ENCODE data around the gene PAK5.

Gene PAK5

DNA sequence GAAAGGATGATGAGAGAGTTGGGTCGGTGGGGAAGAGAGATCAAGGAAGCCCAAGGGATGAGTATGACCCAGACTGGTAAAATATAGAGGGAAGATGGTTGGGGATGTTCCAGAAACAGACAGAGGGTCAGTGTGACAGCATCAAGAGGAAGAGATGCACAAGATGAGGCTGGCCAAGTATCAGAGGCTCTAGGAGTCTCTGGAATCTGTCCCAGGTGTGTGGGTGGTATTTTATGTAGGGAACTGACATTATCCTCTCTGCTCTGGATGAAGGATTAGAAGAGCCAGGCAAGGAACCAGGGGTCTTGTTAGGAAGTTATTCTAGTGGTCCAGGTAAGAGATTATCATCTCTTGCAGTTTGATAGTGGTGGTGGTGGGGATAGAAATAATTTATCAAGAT, 3.6 kb downstream of the PAK5 start:
- no peak for DNase-seq (ENCODE audit: low read depth)
- H3K4me1 ChIP-seq (ENCODE audit: control insufficient read depth, insufficient read depth, low read length), result no peaks in the 10 kb centered on the region
- H3K9ac ChIP-seq (ENCODE audit: low read length), result no peak overlapping the region
- no peak overlapping the region for H3K4me3 ChIP-seq (ENCODE audit: low read length)
- no peaks in the 10 kb centered on the region for H3K36me3 ChIP-seq (ENCODE audit: control insufficient read depth, insufficient read depth, low read length, severe bottlenecking)
- H3K9me3 ChIP-seq (ENCODE audit: control insufficient read depth, low read length), result no peaks in the 10 kb centered on the region
- H3K27me3 ChIP-seq (replicated peaks; ENCODE audit: control insufficient read depth, insufficient read depth, low read length), result peaks cover 35% of the 10 kb centered on the region

DNA sequence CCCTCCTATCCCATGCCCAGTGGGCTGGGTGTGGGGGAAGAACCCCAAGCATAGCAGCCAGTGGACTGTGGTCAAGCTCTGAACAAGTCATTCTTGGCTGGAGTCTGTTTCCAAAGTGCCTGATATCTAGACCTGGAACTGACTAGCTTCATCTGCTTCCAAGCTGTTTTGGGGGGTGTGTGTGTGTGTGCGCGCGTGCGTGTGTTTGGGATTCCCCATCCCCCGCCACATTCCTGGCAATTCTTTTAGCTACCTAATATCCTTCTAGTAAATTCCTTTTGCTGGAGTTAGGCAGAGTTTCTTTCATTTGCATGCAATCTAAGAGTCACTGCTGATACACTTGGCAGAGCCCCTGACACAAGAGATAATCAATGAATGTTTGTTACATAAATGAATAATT, 7.8 kb downstream of the PAK5 start:
- no peaks in the 10 kb centered on the region for H3K9me3 ChIP-seq (ENCODE audit: control insufficient read depth, low read length)
- H3K27me3 ChIP-seq (replicated peaks; ENCODE audit: control insufficient read depth, insufficient read depth, low read length), result peaks cover 4% of the 10 kb centered on the region
- no peak for DNase-seq (ENCODE audit: low read depth)
- no peak overlapping the region for H3K9ac ChIP-seq (ENCODE audit: low read length)
- H3K4me1 ChIP-seq (ENCODE audit: control insufficient read depth, insufficient read depth, low read length), result no peaks in the 10 kb centered on the region
- H3K4me3 ChIP-seq (ENCODE audit: low read length), result no peak overlapping the region
- no peaks in the 10 kb centered on the region for H3K36me3 ChIP-seq (ENCODE audit: control insufficient read depth, insufficient read depth, low read length, severe bottlenecking)

DNA sequence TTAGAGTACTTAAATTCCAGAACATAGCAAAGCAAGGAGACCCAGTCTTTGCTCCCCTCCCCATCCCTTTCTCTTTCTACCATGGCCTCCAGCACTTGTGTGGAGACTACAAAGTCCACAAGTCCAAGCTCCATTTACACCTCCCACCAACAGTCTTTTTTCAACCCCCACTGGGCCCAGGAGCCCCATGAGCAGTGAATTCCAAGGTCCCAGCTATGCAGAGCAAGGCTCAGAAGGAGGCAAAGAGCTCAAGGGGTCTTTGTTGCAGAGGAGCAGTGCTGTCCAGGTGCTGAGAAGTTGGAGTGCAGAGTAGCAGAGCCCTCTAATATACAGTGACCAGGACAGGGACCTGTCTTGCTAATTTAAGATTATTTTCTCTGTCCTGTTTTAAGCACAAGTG, 9.0 kb downstream of the PAK5 start:
- DNase-seq (ENCODE audit: low read depth), result no peak
- Histone ChIP-seq H3K9ac (ENCODE audit: low read length) (no peak overlapping the region), H3K4me3 (ENCODE audit: low read length) (no peak overlapping the region), H3K9me3 (ENCODE audit: control insufficient read depth, low read length) (no peaks in the 10 kb centered on the region), H3K27me3 (replicated peaks; ENCODE audit: control insufficient read depth, insufficient read depth, low read length) (no peaks in the 10 kb centered on the region), H3K36me3 (ENCODE audit: control insufficient read depth, insufficient read depth, low read length, severe bottlenecking) (no peaks in the 10 kb centered on the region), H3K4me1 (ENCODE audit: control insufficient read depth, insufficient read depth, low read length) (no peaks in the 10 kb centered on the region)

DNA sequence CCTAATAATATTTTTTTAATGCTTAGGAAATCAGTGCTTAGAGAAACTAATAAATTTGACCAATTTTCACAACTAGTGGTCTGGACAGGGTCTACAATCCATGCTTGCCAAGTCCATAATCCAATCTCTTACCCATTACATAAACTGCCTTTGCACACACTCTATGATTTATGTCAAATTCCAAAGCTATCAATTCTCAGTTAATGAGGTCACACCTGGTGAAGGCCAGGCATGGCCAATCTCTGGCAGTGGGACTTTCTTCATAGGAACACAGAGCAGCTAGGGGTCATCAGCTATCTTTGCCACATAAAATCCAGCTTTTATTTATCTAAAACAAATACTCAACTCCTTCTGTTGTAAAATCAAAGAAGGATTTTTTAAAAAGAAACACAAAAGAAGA, 21.2 kb downstream of the PAK5 start:
- Histone ChIP-seq H3K4me1 (ENCODE audit: control insufficient read depth, insufficient read depth, low read length) (no peaks in the 10 kb centered on the region), H3K9me3 (ENCODE audit: control insufficient read depth, low read length) (no peaks in the 10 kb centered on the region), H3K36me3 (ENCODE audit: control insufficient read depth, insufficient read depth, low read length, severe bottlenecking) (no peaks in the 10 kb centered on the region), H3K4me3 (ENCODE audit: low read length) (no peak overlapping the region), H3K9ac (ENCODE audit: low read length) (no peak overlapping the region), H3K27me3 (replicated peaks; ENCODE audit: control insufficient read depth, insufficient read depth, low read length) (no peaks in the 10 kb centered on the region)
- no peak for DNase-seq (ENCODE audit: low read depth)

DNA sequence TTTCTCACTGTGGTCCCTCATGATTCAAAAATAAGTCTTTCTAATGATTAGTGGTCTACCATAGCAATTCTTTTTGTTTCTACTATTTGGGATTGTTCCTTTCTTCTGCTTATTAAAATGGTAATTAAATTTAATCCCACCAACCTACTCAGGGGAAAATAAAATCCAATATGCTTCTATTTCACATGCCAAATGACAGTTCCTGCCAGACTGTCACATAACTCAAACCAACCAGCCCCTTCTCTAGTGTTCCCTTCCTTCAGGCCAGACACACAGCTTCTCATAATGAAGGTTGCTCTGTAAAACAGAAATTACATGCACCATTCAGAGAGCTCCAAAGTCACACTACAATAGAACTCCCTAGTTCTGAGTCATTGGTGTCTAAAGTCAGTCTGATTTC, 23.2 kb downstream of the PAK5 start:
- Histone ChIP-seq H3K9me3 (ENCODE audit: control insufficient read depth, low read length) (no peaks in the 10 kb centered on the region), H3K4me1 (ENCODE audit: control insufficient read depth, insufficient read depth, low read length) (no peaks in the 10 kb centered on the region), H3K27me3 (replicated peaks; ENCODE audit: control insufficient read depth, insufficient read depth, low read length) (no peaks in the 10 kb centered on the region), H3K36me3 (ENCODE audit: control insufficient read depth, insufficient read depth, low read length, severe bottlenecking) (no peaks in the 10 kb centered on the region), H3K9ac (ENCODE audit: low read length) (no peak overlapping the region), H3K4me3 (ENCODE audit: low read length) (no peak overlapping the region)
- no peak for DNase-seq (ENCODE audit: low read depth)

DNA sequence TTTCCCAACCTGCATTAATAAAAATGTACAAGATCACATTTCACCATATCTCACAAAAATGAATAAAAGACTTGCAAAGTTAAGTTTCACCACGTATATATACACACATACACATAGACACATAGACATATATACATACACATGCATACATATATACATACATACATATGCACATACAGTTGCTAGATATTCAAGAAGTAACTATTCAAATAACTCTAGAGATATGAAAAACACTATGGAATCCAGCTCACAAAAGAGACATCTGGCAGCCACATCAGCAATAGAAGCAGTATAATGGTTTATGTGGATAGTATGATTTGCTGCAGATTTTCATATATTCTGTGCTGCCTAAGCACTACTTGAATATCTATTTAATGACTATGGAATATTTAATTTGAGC, 28.1 kb downstream of the PAK5 start:
- Histone ChIP-seq H3K9me3 (ENCODE audit: control insufficient read depth, low read length) (no peaks in the 10 kb centered on the region), H3K27me3 (replicated peaks; ENCODE audit: control insufficient read depth, insufficient read depth, low read length) (no peaks in the 10 kb centered on the region), H3K4me3 (ENCODE audit: low read length) (no peak overlapping the region), H3K36me3 (ENCODE audit: control insufficient read depth, insufficient read depth, low read length, severe bottlenecking) (no peaks in the 10 kb centered on the region), H3K4me1 (ENCODE audit: control insufficient read depth, insufficient read depth, low read length) (no peaks in the 10 kb centered on the region), H3K9ac (ENCODE audit: low read length) (no peak overlapping the region)
- no peak for DNase-seq (ENCODE audit: low read depth)

DNA sequence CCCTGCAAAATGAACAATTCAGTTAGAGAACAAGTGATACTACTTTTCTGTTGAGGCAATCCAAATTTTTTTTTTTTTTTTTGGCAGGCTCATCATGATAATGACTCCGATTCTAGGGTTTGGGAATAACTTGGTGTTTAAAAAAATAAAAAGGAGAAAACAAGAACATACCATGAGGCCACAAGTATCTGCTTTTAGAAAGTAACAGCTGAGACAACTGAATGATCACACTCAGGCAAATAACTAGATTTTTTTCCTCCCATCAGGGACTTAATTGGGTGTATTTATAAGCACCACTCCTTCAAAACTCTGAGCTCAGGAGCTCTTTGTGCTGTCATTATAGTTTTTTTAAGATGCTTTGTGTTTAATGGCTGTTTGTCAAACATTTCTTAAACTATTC, 29.6 kb downstream of the PAK5 start:
- Histone ChIP-seq H3K4me3 (ENCODE audit: low read length) (no peak overlapping the region), H3K9ac (ENCODE audit: low read length) (no peak overlapping the region), H3K9me3 (ENCODE audit: control insufficient read depth, low read length) (no peaks in the 10 kb centered on the region), H3K4me1 (ENCODE audit: control insufficient read depth, insufficient read depth, low read length) (no peaks in the 10 kb centered on the region), H3K36me3 (ENCODE audit: control insufficient read depth, insufficient read depth, low read length, severe bottlenecking) (no peaks in the 10 kb centered on the region), H3K27me3 (replicated peaks; ENCODE audit: control insufficient read depth, insufficient read depth, low read length) (no peaks in the 10 kb centered on the region)
- DNase-seq (ENCODE audit: low read depth), result no peak

DNA sequence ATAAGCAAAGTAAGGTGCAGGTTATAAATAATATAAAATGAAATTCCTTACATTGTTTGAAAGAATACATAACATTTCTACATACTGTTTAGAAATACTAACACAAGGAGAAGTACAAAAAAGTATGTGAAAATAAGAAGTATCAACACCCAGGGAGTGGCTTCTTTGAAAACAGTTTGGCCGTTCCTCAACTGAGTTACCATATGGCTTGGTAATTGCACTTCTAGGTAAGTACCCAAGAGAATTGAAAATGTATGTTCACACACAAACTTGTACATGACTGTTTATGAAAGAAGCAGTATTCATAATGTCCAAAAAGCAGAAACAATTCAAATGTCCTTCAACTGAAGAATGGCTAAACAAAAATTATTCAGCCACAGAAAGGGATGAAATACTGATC, 30.7 kb downstream of the PAK5 start:
- no peaks in the 10 kb centered on the region for H3K4me1 ChIP-seq (ENCODE audit: control insufficient read depth, insufficient read depth, low read length)
- H3K9me3 ChIP-seq (ENCODE audit: control insufficient read depth, low read length), result no peaks in the 10 kb centered on the region
- no peaks in the 10 kb centered on the region for H3K36me3 ChIP-seq (ENCODE audit: control insufficient read depth, insufficient read depth, low read length, severe bottlenecking)
- no peaks in the 10 kb centered on the region for H3K27me3 ChIP-seq (replicated peaks; ENCODE audit: control insufficient read depth, insufficient read depth, low read length)
- no peak overlapping the region for H3K4me3 ChIP-seq (ENCODE audit: low read length)
- H3K9ac ChIP-seq (ENCODE audit: low read length), result no peak overlapping the region
- no peak for DNase-seq (ENCODE audit: low read depth)

DNA sequence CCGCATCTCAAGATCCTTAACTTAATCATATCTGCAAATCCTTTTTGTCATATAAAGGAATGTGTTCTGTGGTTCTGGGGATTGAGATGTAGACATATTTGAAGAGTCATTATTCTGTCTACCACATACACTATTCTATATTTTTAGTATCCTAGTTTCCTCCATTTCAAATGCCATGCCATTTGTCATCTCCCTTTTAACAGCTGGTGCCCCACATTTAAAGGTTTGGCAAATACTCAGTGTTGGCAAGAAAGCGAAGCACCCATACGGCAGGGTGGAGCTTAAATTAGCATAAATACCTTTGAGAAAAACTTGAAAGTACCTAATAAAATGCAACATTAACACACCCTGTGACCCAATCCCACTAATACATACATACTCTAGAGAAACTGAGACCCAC, 31.7 kb downstream of the PAK5 start:
- Histone ChIP-seq H3K9me3 (ENCODE audit: control insufficient read depth, low read length) (no peaks in the 10 kb centered on the region), H3K36me3 (ENCODE audit: control insufficient read depth, insufficient read depth, low read length, severe bottlenecking) (no peaks in the 10 kb centered on the region), H3K4me1 (ENCODE audit: control insufficient read depth, insufficient read depth, low read length) (no peaks in the 10 kb centered on the region), H3K4me3 (ENCODE audit: low read length) (no peak overlapping the region), H3K27me3 (replicated peaks; ENCODE audit: control insufficient read depth, insufficient read depth, low read length) (no peaks in the 10 kb centered on the region), H3K9ac (ENCODE audit: low read length) (no peak overlapping the region)
- no peak for DNase-seq (ENCODE audit: low read depth)

DNA sequence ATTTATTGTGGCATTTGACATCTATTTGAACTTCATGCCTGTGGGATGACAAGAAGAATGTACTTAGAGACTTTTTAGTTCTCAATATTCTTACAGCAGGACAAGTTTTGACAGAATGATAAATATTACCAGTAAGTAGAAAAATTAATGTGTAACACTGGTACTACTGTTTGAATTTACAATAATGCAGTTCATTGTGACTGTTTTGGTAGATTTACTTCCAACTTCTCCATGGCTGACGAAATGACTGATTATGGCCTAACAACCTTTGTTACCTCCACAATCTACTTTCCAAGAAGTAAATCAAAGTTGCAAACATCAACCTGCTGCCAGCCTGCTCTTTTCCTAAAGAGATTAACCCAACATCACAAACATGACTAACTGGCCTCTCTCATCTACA, 38.5 kb downstream of the PAK5 start:
- no peaks in the 10 kb centered on the region for H3K9me3 ChIP-seq (ENCODE audit: control insufficient read depth, low read length)
- no peaks in the 10 kb centered on the region for H3K27me3 ChIP-seq (replicated peaks; ENCODE audit: control insufficient read depth, insufficient read depth, low read length)
- no peaks in the 10 kb centered on the region for H3K4me1 ChIP-seq (ENCODE audit: control insufficient read depth, insufficient read depth, low read length)
- no peak overlapping the region for H3K4me3 ChIP-seq (ENCODE audit: low read length)
- H3K36me3 ChIP-seq (ENCODE audit: control insufficient read depth, insufficient read depth, low read length, severe bottlenecking), result no peaks in the 10 kb centered on the region
- no peak overlapping the region for H3K9ac ChIP-seq (ENCODE audit: low read length)
- DNase-seq (ENCODE audit: low read depth), result no peak

DNA sequence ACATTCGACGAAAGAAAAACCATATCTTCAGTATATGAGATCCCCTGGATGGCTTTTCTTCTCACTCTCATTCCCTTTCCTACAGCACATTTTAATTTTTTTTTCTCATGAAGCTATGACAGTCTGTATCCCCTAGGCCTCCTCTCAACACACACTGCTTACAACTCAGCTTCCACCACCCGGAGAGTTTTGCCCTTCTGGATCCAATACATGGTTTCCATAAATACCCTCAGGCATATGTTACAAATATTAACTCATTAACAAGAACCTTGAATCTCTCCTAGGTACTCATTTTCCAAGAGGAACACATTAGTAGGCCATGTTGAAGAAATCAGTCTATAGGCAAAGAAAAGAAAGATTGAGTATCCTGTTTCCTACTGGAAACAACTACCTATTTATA, 44.0 kb downstream of the PAK5 start:
- no peaks in the 10 kb centered on the region for H3K36me3 ChIP-seq (ENCODE audit: control insufficient read depth, insufficient read depth, low read length, severe bottlenecking)
- H3K4me3 ChIP-seq (ENCODE audit: low read length), result no peak overlapping the region
- no peaks in the 10 kb centered on the region for H3K4me1 ChIP-seq (ENCODE audit: control insufficient read depth, insufficient read depth, low read length)
- H3K27me3 ChIP-seq (replicated peaks; ENCODE audit: control insufficient read depth, insufficient read depth, low read length), result no peaks in the 10 kb centered on the region
- H3K9me3 ChIP-seq (ENCODE audit: control insufficient read depth, low read length), result no peaks in the 10 kb centered on the region
- DNase-seq (ENCODE audit: low read depth), result no peak
- H3K9ac ChIP-seq (ENCODE audit: low read length), result no peak overlapping the region

DNA sequence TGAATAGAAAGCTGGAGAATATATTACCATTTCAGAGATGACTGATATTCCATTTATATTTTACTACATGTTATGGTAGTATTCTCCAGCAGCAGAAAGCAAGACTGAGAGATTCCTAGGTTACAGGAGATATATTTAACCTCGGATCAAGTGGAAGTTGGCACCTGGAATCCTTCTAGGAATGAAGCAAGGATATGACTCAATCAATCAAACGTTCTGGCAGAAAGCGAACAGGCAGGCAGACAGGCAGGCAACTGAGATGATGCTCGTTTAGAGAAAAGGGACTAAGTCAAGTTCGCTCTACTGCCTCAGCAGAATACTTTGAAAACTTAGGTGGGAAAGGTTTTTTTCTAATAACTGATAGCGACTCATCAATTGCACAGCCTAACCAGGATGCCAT, 46.2 kb downstream of the PAK5 start:
- no peaks in the 10 kb centered on the region for H3K9me3 ChIP-seq (ENCODE audit: control insufficient read depth, low read length)
- DNase-seq (ENCODE audit: low read depth), result no peak
- no peaks in the 10 kb centered on the region for H3K4me1 ChIP-seq (ENCODE audit: control insufficient read depth, insufficient read depth, low read length)
- peaks cover 3% of the 10 kb centered on the region for H3K27me3 ChIP-seq (replicated peaks; ENCODE audit: control insufficient read depth, insufficient read depth, low read length)
- no peak overlapping the region for H3K9ac ChIP-seq (ENCODE audit: low read length)
- no peaks in the 10 kb centered on the region for H3K36me3 ChIP-seq (ENCODE audit: control insufficient read depth, insufficient read depth, low read length, severe bottlenecking)
- H3K4me3 ChIP-seq (ENCODE audit: low read length), result no peak overlapping the region

Data from adipocyte (in vitro differentiated cells).